ENCODE results near the gene TOM1.

Gene TOM1

GRCh38 chr22:35257321-35258190, 42.1 kb upstream of the TOM1 start, which contains the start of gene HMGXB4:
Gene HMGXB4 (plus strand): TSS chr22:35257493. CDS start chr22:35262391, 4,898 bp downstream.
- POLR2A ChIA-PET: interaction anchor here (0.6 to 2.8 kb wide), 11 partner anchors 9 to 98 kb away, joined by 3 to 14 read pairs (median 4); partner anchors contain the start of gene TOM1
- peak; percentile 97 for DNase-seq (ENCODE audit: extremely low spot score)
- CTCF ChIA-PET: interaction anchor here (0.8 kb wide), 1 partner anchor 26 kb away, joined by 3 read pairs; no protein-coding TSS in a partner anchor
- TF ChIP-seq ZNF384 (IDR thresholded peaks at IDR 0.05): no peak
- no peak for TF ChIP-seq SUZ12 (IDR thresholded peaks at IDR 0.05)
- TF ChIP-seq ARNT (IDR thresholded peaks at IDR 0.05): no peak
- no peak for TF ChIP-seq BHLHE40 (IDR thresholded peaks at IDR 0.05; ENCODE audit: borderline replicate concordance)
- no peak for TF ChIP-seq FOXM1 (IDR thresholded peaks at IDR 0.05; ENCODE audit: borderline replicate concordance)
- peak; percentile 91 for TF ChIP-seq NFRKB (IDR thresholded peaks at IDR 0.05)
- TF ChIP-seq SP1 (IDR thresholded peaks at IDR 0.05): no peak
- TF ChIP-seq L3MBTL2 (conservative IDR thresholded peaks at IDR 0.05): peak; percentile 83
- no peak for TF ChIP-seq ELF4 (IDR thresholded peaks at IDR 0.05)
- TF ChIP-seq LEF1 (IDR thresholded peaks at IDR 0.05; ENCODE audit: borderline replicate concordance): peak; percentile 39; the same call in 1 of the 2 replicates
- no peak for TF ChIP-seq HDGF (IDR thresholded peaks at IDR 0.05; ENCODE audit: borderline replicate concordance)
- TF ChIP-seq CTBP1 (IDR thresholded peaks at IDR 0.05; ENCODE audit: borderline replicate concordance): no peak
- TF ChIP-seq FOXA1 (IDR thresholded peaks at IDR 0.05): no peak
- no peak for TF ChIP-seq FOXK2 (IDR thresholded peaks at IDR 0.05)
- TF ChIP-seq PKNOX1 (IDR thresholded peaks at IDR 0.05): no peak
- TF ChIP-seq TARDBP (IDR thresholded peaks at IDR 0.05): no peak

DNA sequence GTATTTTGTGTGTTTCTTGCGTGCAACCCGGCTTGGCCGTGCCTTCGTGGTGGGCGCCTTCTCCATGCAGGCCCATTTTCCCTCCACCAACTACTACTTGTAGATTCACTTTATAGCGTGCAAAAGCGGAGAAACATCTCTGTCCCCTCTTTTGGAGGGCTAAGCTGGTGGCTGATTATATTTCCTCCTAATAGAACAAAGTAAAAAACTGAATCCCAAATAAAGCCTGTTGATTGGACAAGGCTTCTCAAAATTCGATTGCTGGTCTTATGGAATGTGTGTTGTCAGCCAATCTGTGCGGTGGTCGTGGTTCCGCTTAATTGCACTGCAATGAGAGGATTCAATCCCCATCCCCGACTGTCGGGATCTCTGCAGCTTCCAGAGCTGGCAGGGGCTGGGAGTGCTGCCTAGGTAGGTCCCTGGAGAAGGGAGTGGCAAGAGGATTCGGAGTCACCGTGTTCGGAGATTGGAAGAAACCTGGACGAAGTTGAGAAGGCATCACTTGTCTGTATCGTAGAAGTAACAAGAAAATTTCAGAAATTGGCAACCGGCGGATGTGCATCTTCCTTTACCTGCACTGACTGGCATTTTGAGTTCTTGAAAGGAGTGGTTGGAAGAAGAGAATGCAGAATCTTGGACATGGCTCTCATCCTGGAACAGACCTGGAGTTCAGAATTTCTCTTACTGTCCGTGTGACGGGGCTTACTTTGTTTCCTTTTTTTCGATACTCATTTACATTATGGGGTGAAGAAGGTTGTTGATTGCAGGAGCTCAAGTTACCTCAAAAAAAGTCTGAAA, 41.3 kb upstream of the TOM1 start:
- TF ChIP-seq L3MBTL2 (conservative IDR thresholded peaks at IDR 0.05) (peak; percentile 84), LEF1 (IDR thresholded peaks at IDR 0.05; ENCODE audit: borderline replicate concordance) (no peak)
- peak; percentile 45 for DNase-seq (ENCODE audit: extremely low spot score)
- POLR2A ChIA-PET: interaction anchor here (0.7 to 2.8 kb wide), 8 partner anchors 8 to 45 kb away, joined by 3 to 14 read pairs (median 4); partner anchors contain the start of gene TOM1
- CTCF ChIA-PET: interaction anchor here (0.6 kb wide), 1 partner anchor 1706 kb away, joined by 3 read pairs; no protein-coding TSS in a partner anchor

GRCh38 chr22:35264986-35265385, 34.7 kb upstream of the TOM1 start:
- no peak for DNase-seq (ENCODE audit: extremely low spot score)
- POLR2A ChIA-PET: no interaction called here
- TF ChIP-seq HDGF (IDR thresholded peaks at IDR 0.05; ENCODE audit: borderline replicate concordance) (no peak), ELF4 (IDR thresholded peaks at IDR 0.05) (no peak), SP1 (IDR thresholded peaks at IDR 0.05) (no peak), SUZ12 (IDR thresholded peaks at IDR 0.05) (no peak), ZNF384 (IDR thresholded peaks at IDR 0.05) (no peak)
- CTCF ChIA-PET: no interaction called here

- no peak for DNase-seq (ENCODE audit: extremely low spot score)
- POLR2A ChIA-PET: interaction anchor here (0.8 to 1.0 kb wide), 2 partner anchors 8 to 9 kb away, joined by 4 to 5 read pairs; partner anchors contain the start of gene HMGXB4
- no peak for TF ChIP-seq LEF1 (IDR thresholded peaks at IDR 0.05; ENCODE audit: borderline replicate concordance)
- no peak for TF ChIP-seq NFRKB (IDR thresholded peaks at IDR 0.05)
- TF ChIP-seq HDGF (IDR thresholded peaks at IDR 0.05; ENCODE audit: borderline replicate concordance): no peak
- TF ChIP-seq FOXM1 (IDR thresholded peaks at IDR 0.05; ENCODE audit: borderline replicate concordance): no peak
- TF ChIP-seq PKNOX1 (IDR thresholded peaks at IDR 0.05): no peak
- TF ChIP-seq ARNT (IDR thresholded peaks at IDR 0.05): no peak
- TF ChIP-seq TARDBP (IDR thresholded peaks at IDR 0.05): no peak
- no peak for TF ChIP-seq FOXK2 (IDR thresholded peaks at IDR 0.05)
- CTCF ChIA-PET: no interaction called here
Measured at GRCh38 chr22:35266277-35266676, 33.4 kb upstream of the TOM1 start.

DNA sequence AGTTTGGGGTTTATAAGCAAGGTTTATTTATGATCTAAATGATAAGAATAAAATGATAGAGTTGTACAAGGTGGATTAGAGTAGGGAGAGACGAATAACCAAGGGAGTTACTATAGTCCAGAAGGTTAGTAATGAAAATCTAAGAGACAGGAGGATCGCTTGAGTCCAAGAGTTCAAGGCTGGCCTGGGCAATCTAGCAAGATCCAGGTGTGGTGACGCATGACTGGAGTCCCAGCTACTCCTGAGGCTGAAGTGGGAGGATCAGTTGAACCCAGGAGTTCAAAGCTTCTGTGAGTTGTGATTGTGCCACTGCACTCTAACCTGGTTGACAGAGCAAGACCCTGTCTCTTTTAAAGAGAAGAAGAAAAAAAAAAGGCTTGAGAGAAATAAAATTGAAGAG, 30.1 kb upstream of the TOM1 start:
- DNase-seq (ENCODE audit: extremely low spot score): no peak
- ChIA-PET CTCF (interaction anchor here (0.8 kb wide), 1 partner anchor 14 kb away, joined by 3 read pairs; no protein-coding TSS in a partner anchor), POLR2A (interaction anchor here (3.4 kb wide), 1 partner anchor 12 kb away, joined by 14 read pairs; the partner anchor contains the start of gene HMGXB4)
- TF ChIP-seq SP1 (IDR thresholded peaks at IDR 0.05) (no peak), FOXM1 (IDR thresholded peaks at IDR 0.05; ENCODE audit: borderline replicate concordance) (no peak), PKNOX1 (IDR thresholded peaks at IDR 0.05) (no peak), FOXA1 (IDR thresholded peaks at IDR 0.05) (no peak), L3MBTL2 (conservative IDR thresholded peaks at IDR 0.05) (no peak), ELF4 (IDR thresholded peaks at IDR 0.05) (no peak)
